Measurements from ENCODE around the gene RANBP10. TPM values are rescaled to one million over a fixed set of nuclear protein-coding genes. Genes with fewer than 3 reads are reported as not detected.
"Not testable (repeated sequence)": the region's sequence is repeated elsewhere in the genome, so short reads cannot be mapped to it uniquely, and the experiment has no call there.

The RANBP10 gene
- total RNA-seq, 4 donors from 2014 or later: 18.4 to 35.2 (median 27.6) TPM

- WGBS: 0% methylated on average over 1 of the region's 67 CpGs
- peak overlapping the region; percentile 99 for H3K27ac ChIP-seq
- H3K4me3 ChIP-seq: peak overlapping the region; percentile 88
- H3K36me3 ChIP-seq: no peaks in the 10 kb centered on the region
- peaks cover 50% of the 10 kb centered on the region for H3K4me1 ChIP-seq
- H3K27me3 ChIP-seq: no peaks in the 10 kb centered on the region
- no peak for TF ChIP-seq POLR2AphosphoS5 (IDR thresholded peaks at IDR 0.05)
- TF ChIP-seq, protein P1, sequence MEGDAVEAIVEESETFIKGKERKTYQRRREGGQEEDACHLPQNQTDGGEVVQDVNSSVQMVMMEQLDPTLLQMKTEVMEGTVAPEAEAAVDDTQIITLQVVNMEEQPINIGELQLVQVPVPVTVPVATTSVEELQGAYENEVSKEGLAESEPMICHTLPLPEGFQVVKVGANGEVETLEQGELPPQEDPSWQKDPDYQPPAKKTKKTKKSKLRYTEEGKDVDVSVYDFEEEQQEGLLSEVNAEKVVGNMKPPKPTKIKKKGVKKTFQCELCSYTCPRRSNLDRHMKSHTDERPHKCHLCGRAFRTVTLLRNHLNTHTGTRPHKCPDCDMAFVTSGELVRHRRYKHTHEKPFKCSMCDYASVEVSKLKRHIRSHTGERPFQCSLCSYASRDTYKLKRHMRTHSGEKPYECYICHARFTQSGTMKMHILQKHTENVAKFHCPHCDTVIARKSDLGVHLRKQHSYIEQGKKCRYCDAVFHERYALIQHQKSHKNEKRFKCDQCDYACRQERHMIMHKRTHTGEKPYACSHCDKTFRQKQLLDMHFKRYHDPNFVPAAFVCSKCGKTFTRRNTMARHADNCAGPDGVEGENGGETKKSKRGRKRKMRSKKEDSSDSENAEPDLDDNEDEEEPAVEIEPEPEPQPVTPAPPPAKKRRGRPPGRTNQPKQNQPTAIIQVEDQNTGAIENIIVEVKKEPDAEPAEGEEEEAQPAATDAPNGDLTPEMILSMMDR (IDR thresholded peaks at IDR 0.05): peak in 1 of 2 donors; percentile 21
- DNase-seq (ENCODE audit: low spot score in 2 of 2): peak in 1 of 2 donors; percentile 80
- H3K9me3 ChIP-seq: no peaks in the 10 kb centered on the region
Measured at GRCh38 chr16:67842509-67843342, 36.4 kb upstream of the RANBP10 start.

DNA sequence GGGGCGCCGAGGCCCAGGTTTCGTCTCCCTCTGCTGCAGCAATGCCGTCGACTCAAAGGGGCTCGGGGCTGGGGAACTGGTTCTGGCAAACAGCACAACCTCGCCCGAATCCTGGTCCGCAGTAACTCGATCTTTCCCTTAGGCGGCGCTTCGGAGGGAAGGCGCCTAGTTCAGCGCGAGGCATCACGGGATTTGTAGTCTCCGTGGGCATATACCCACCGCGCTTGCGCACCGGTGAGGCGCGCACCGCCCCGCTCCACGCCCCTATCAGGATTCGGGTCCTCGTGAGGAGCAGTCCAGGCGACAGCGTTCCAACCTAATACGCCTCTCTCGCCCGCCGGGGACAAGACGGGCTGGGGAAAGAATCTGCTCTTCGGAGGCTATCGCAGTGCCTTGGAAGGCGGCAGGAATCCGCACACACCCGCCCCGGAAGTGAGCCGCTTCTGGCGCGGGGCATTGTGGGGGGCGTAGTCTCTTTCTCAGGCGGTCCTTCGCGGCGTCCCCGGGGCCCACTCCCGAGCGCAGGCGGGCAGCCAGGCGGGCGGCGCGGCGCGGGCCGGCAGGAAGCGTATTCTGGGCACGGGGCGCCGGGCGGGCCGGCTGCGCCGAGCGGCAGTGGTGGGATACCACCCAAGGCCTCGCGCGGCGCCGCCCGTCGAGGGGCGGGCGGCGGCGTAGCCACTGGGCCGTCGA, 35.6 kb upstream of the RANBP10 start, which contains the start of gene THAP11:
Gene THAP11, plus strand, starts transcription at position 505 of the 693 bp plus-strand sequence. CDS start 235 bp downstream, outside the sequence.
- peak within 1 kb of the TSS; percentile 99 for H3K27ac ChIP-seq
- H3K4me1 ChIP-seq: peaks cover 47% of the 10 kb centered on the region
- DNase-seq (ENCODE audit: low spot score in 2 of 2): peak; percentile 96 to 98
- TF ChIP-seq POLR2AphosphoS5 (IDR thresholded peaks at IDR 0.05) (peak in 2 of 3 donors; percentile 13 to 83), EP300 (IDR thresholded peaks at IDR 0.05) (no peak), POLR2A (IDR thresholded peaks at IDR 0.05) (peak; percentile 39 to 77)
- TF ChIP-seq, protein P1 (IDR thresholded peaks at IDR 0.05): peak; percentile 72 to 96
- H3K9me3 ChIP-seq: no peaks in the 10 kb centered on the region
- H3K36me3 ChIP-seq: no peaks in the 10 kb centered on the region
- H3K27me3 ChIP-seq: no peaks in the 10 kb centered on the region
- WGBS: 2% methylated on average over 17 of the region's 83 CpGs
- H3K4me3 ChIP-seq: peak within 1 kb of the TSS; percentile 88

DNA sequence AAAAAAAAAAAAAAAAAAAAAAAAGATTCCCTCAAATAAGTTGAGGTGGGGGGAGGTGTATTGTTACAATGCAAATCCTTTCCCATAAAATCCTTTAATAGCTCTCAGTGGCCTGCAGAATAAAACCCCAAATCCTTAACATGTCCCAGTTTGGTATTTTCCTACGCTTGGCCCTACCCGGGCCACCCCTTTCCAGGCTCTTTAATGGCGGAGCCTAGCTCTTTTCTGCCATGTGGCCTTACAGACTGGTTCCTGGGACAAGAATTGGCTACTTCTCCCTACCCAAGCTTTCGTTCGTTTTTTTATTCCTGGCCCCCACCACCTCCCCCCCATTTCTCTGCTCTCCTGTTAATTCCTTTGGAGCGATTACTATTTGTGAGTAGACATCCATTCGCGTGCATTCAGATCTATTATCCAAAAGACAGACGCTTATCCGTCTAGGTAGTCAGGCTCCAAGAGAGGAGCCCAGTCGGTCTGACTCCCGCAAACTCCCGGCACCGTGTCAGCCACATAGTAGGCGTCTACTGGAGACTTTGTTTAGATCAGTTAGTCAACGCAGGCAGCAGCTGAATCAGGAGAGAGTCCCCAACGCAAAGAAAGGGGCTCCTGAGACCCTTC, 34.9 kb upstream of the RANBP10 start:
- Histone ChIP-seq H3K27me3 (no peaks in the 10 kb centered on the region), H3K36me3 (no peaks in the 10 kb centered on the region), H3K4me3 (peak overlapping the region; percentile 88), H3K27ac (peak overlapping the region; percentile 99), H3K9me3 (no peaks in the 10 kb centered on the region), H3K4me1 (peaks cover 45% of the 10 kb centered on the region)
- no peak for DNase-seq (ENCODE audit: low spot score in 2 of 2)
- 41% methylated on average over 16 of the region's 17 CpGs for WGBS
- TF ChIP-seq EP300 (IDR thresholded peaks at IDR 0.05) (no peak), POLR2A (IDR thresholded peaks at IDR 0.05) (no peak), POLR2AphosphoS5 (IDR thresholded peaks at IDR 0.05) (no peak)
- TF ChIP-seq, protein P1 (IDR thresholded peaks at IDR 0.05): no peak

DNA sequence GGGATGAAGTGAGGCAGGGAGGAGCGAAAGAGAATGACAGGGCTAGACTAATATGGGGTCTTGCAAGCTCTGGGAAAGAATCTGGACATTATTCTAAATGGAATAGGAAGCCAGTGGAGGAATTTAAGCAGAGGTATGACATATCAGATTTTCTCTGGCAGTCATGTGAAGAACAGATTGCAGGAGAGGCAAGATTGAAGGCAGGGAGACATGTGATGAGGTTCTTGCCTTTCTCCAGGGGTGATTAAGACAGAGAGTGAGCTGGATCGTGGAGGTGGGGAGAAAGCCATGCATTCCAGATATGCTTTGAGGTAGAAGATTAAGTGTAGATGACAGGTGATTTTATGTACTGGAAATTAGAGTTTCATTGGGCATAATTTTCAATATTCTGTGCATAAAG, 31.5 kb upstream of the RANBP10 start:
- Histone ChIP-seq H3K27ac (no peak overlapping the region), H3K27me3 (no peaks in the 10 kb centered on the region), H3K9me3 (no peaks in the 10 kb centered on the region), H3K4me1 (peaks cover 24% of the 10 kb centered on the region), H3K36me3 (no peaks in the 10 kb centered on the region), H3K4me3 (no peak overlapping the region)
- TF ChIP-seq POLR2AphosphoS5 (IDR thresholded peaks at IDR 0.05): no peak
- DNase-seq (ENCODE audit: low spot score in 2 of 2): no peak
- 85% methylated on average over 2 of the region's 2 CpGs for WGBS

- not testable (repeated sequence) for DNase-seq (ENCODE audit: low spot score in 2 of 2); H3K36me3 ChIP-seq; H3K9me3 ChIP-seq; H3K4me3 ChIP-seq; H3K27ac ChIP-seq; H3K27me3 ChIP-seq
- 92% methylated on average over 10 of the region's 10 CpGs for WGBS
- H3K4me1 ChIP-seq: peaks cover 25% of the 10 kb centered on the region
Measured at GRCh38 chr16:67837190-67837589, 30.8 kb upstream of the RANBP10 start.

- peaks cover 24% of the 10 kb centered on the region for H3K4me1 ChIP-seq
- no peaks in the 10 kb centered on the region for H3K9me3 ChIP-seq
- TF ChIP-seq EP300 (IDR thresholded peaks at IDR 0.05) (no peak), POLR2AphosphoS5 (IDR thresholded peaks at IDR 0.05) (no peak), POLR2A (IDR thresholded peaks at IDR 0.05) (no peak)
- TF ChIP-seq, protein P1 (IDR thresholded peaks at IDR 0.05): no peak
- H3K27ac ChIP-seq: no peak overlapping the region
- H3K36me3 ChIP-seq: peaks cover 27% of the 10 kb centered on the region
- DNase-seq (ENCODE audit: low spot score in 2 of 2): no peak
- peak overlapping the region; percentile 76 for H3K4me3 ChIP-seq
- H3K27me3 ChIP-seq: no peaks in the 10 kb centered on the region
- WGBS: 87% methylated on average over 10 of the region's 10 CpGs
Measured at GRCh38 chr16:67834242-67834614, 27.9 kb upstream of the RANBP10 start.
